ENCODE measurements around the gene ITGA3.

GRCh38 chr17:50046667-50047066 lies 9.2 kb upstream of the ITGA3 start:
- TF ChIP-seq CTCF (IDR thresholded peaks at IDR 0.05): no peak
- TF ChIP-seq POLR2A (IDR thresholded peaks at IDR 0.05): no peak
